Activated CD8-positive, alpha-beta memory T cell treated with anti-CD3 and anti-CD28 coated beads for 24 hours (primary cell): ENCODE data around the gene MEGF10.

Experiments used
- DNase-seq: peaks from one replicate; pipeline ENCODE4 v3.0.0-alpha.2; 2020

MEGF10 gene

GRCh38 chr5:127375544-127376091, 85.0 kb downstream of the MEGF10 start:
- no peak for DNase-seq

GRCh38 chr5:127377651-127378050, 87.1 kb downstream of the MEGF10 start:
- no peak for DNase-seq

- no peak for DNase-seq
These were observed 95.3 kb downstream of the MEGF10 start for GRCh38 chr5:127385936-127386335.

GRCh38 chr5:127386557-127386956, 96.0 kb downstream of the MEGF10 start:
- no peak for DNase-seq

GRCh38 chr5:127389601-127390000, 99.0 kb downstream of the MEGF10 start:
- DNase-seq, result no peak

- DNase-seq, result no peak
These were observed 102.2 kb downstream of the MEGF10 start for GRCh38 chr5:127392762-127393161.

- no peak for DNase-seq
These were observed 106.0 kb downstream of the MEGF10 start for GRCh38 chr5:127396490-127397155.

GRCh38 chr5:127398508-127398907, 107.9 kb downstream of the MEGF10 start:
- DNase-seq, result no peak

- no peak for DNase-seq
These were observed 108.5 kb downstream of the MEGF10 start for GRCh38 chr5:127399068-127399467.

GRCh38 chr5:127400539-127400938, 109.9 kb downstream of the MEGF10 start:
- DNase-seq, result no peak

- no peak for DNase-seq
These were observed 110.5 kb downstream of the MEGF10 start for GRCh38 chr5:127400946-127401670.

- no peak for DNase-seq
These were observed 111.8 kb downstream of the MEGF10 start for GRCh38 chr5:127402361-127402760.

GRCh38 chr5:127404190-127404589, 113.6 kb downstream of the MEGF10 start:
- DNase-seq, result no peak

GRCh38 chr5:127406326-127407121, 115.9 kb downstream of the MEGF10 start:
- DNase-seq, result no peak

- no peak for DNase-seq
These were observed 118.8 kb downstream of the MEGF10 start for GRCh38 chr5:127409246-127409917.

- no peak for DNase-seq
These were observed 119.5 kb downstream of the MEGF10 start for GRCh38 chr5:127409921-127410675.

- no peak for DNase-seq
These were observed 120.4 kb downstream of the MEGF10 start for GRCh38 chr5:127410959-127411358.

GRCh38 chr5:127411381-127411780, 120.8 kb downstream of the MEGF10 start:
- no peak for DNase-seq

GRCh38 chr5:127412698-127413097, 122.1 kb downstream of the MEGF10 start:
- no peak for DNase-seq

- DNase-seq, result no peak
These were observed 124.4 kb downstream of the MEGF10 start for GRCh38 chr5:127415034-127415433.

GRCh38 chr5:127416906-127417305, 126.3 kb downstream of the MEGF10 start:
- no peak for DNase-seq

GRCh38 chr5:127417528-127417927, 126.9 kb downstream of the MEGF10 start:
- DNase-seq, result no peak
